ENCODE data around the gene CES5A.
"Not testable (repeated sequence)": the region's sequence is repeated elsewhere in the genome, so short reads cannot be mapped to it uniquely, and the experiment has no call there.

CES5A gene

GRCh38 chr16:55814174-55814573 lies 61.0 kb downstream of the CES5A start:
- not testable (repeated sequence) for H3K9me3 ChIP-seq (ENCODE audit: control insufficient read depth, insufficient read depth, low read depth, low read length); H3K4me3 ChIP-seq (ENCODE audit: low read depth, low read length); H3K4me1 ChIP-seq (ENCODE audit: control insufficient read depth, insufficient read depth, low read length); H3K36me3 ChIP-seq (ENCODE audit: control insufficient read depth, insufficient read depth, low read length); H3K27ac ChIP-seq (ENCODE audit: low read depth, low read length); H3K9ac ChIP-seq (ENCODE audit: low read length)
- peaks cover 25% of the 10 kb centered on the region for H3K27me3 ChIP-seq (ENCODE audit: control insufficient read depth, insufficient read depth, low read length)

GRCh38 chr16:55813730-55814129 lies 61.4 kb downstream of the CES5A start:
- not testable (repeated sequence) for H3K27ac ChIP-seq (ENCODE audit: low read depth, low read length); H3K4me3 ChIP-seq (ENCODE audit: low read depth, low read length)

GRCh38 chr16:55812951-55813350 lies 62.2 kb downstream of the CES5A start:
- Histone ChIP-seq H3K36me3 (ENCODE audit: control insufficient read depth, insufficient read depth, low read length) (no peaks in the 10 kb centered on the region), H3K9me3 (ENCODE audit: control insufficient read depth, insufficient read depth, low read depth, low read length) (no peaks in the 10 kb centered on the region), H3K27ac (ENCODE audit: low read depth, low read length) (no peak overlapping the region), H3K4me3 (ENCODE audit: low read depth, low read length) (no peak overlapping the region), H3K27me3 (ENCODE audit: control insufficient read depth, insufficient read depth, low read length) (peaks cover 24% of the 10 kb centered on the region), H3K4me1 (ENCODE audit: control insufficient read depth, insufficient read depth, low read length) (no peaks in the 10 kb centered on the region; the same call in 1 of the 2 replicates), H3K9ac (ENCODE audit: low read length) (no peak overlapping the region)

More at GRCh38 chr16:55813730-55814129, 61.4 kb downstream of the CES5A start:
- H3K36me3 ChIP-seq (ENCODE audit: control insufficient read depth, insufficient read depth, low read length); H3K9ac ChIP-seq (ENCODE audit: low read length); H3K9me3 ChIP-seq (ENCODE audit: control insufficient read depth, insufficient read depth, low read depth, low read length); H3K4me1 ChIP-seq (ENCODE audit: control insufficient read depth, insufficient read depth, low read length): not testable (repeated sequence)
- H3K27me3 ChIP-seq (ENCODE audit: control insufficient read depth, insufficient read depth, low read length): peaks cover 26% of the 10 kb centered on the region

- Histone ChIP-seq H3K9ac (ENCODE audit: low read length) (no peak overlapping the region), H3K27ac (ENCODE audit: low read depth, low read length) (no peak overlapping the region), H3K4me1 (ENCODE audit: control insufficient read depth, insufficient read depth, low read length) (no peaks in the 10 kb centered on the region; the same call in 1 of the 2 replicates), H3K27me3 (ENCODE audit: control insufficient read depth, insufficient read depth, low read length) (peaks cover 16% of the 10 kb centered on the region), H3K36me3 (ENCODE audit: control insufficient read depth, insufficient read depth, low read length) (no peaks in the 10 kb centered on the region), H3K4me3 (ENCODE audit: low read depth, low read length) (no peak overlapping the region), H3K9me3 (ENCODE audit: control insufficient read depth, insufficient read depth, low read depth, low read length) (no peaks in the 10 kb centered on the region)
These were observed 63.4 kb downstream of the CES5A start for GRCh38 chr16:55811811-55812210.

- Histone ChIP-seq H3K9ac (ENCODE audit: low read length) (no peak overlapping the region), H3K36me3 (ENCODE audit: control insufficient read depth, insufficient read depth, low read length) (no peaks in the 10 kb centered on the region), H3K27me3 (ENCODE audit: control insufficient read depth, insufficient read depth, low read length) (peaks cover 16% of the 10 kb centered on the region), H3K27ac (ENCODE audit: low read depth, low read length) (no peak overlapping the region), H3K4me3 (ENCODE audit: low read depth, low read length) (no peak overlapping the region), H3K9me3 (ENCODE audit: control insufficient read depth, insufficient read depth, low read depth, low read length) (no peaks in the 10 kb centered on the region), H3K4me1 (ENCODE audit: control insufficient read depth, insufficient read depth, low read length) (no peaks in the 10 kb centered on the region; the same call in 1 of the 2 replicates)
These were observed 64.7 kb downstream of the CES5A start for GRCh38 chr16:55810451-55810961.

GRCh38 chr16:55809851-55810250 lies 65.3 kb downstream of the CES5A start:
- H3K9ac ChIP-seq (ENCODE audit: low read length): no peak overlapping the region
- no peaks in the 10 kb centered on the region; the same call in 1 of the 2 replicates for H3K4me1 ChIP-seq (ENCODE audit: control insufficient read depth, insufficient read depth, low read length)
- no peaks in the 10 kb centered on the region for H3K36me3 ChIP-seq (ENCODE audit: control insufficient read depth, insufficient read depth, low read length)
- H3K27ac ChIP-seq (ENCODE audit: low read depth, low read length): no peak overlapping the region
- no peaks in the 10 kb centered on the region for H3K9me3 ChIP-seq (ENCODE audit: control insufficient read depth, insufficient read depth, low read depth, low read length)
- H3K4me3 ChIP-seq (ENCODE audit: low read depth, low read length): no peak overlapping the region
- H3K27me3 ChIP-seq (ENCODE audit: control insufficient read depth, insufficient read depth, low read length): peaks cover 16% of the 10 kb centered on the region

- H3K4me3 ChIP-seq (ENCODE audit: low read depth, low read length): no peak overlapping the region
- no peaks in the 10 kb centered on the region for H3K9me3 ChIP-seq (ENCODE audit: control insufficient read depth, insufficient read depth, low read depth, low read length)
- H3K27me3 ChIP-seq (ENCODE audit: control insufficient read depth, insufficient read depth, low read length): peaks cover 16% of the 10 kb centered on the region
- no peak overlapping the region for H3K27ac ChIP-seq (ENCODE audit: low read depth, low read length)
- no peaks in the 10 kb centered on the region for H3K36me3 ChIP-seq (ENCODE audit: control insufficient read depth, insufficient read depth, low read length)
- H3K9ac ChIP-seq (ENCODE audit: low read length): no peak overlapping the region
- no peaks in the 10 kb centered on the region; the same call in 1 of the 2 replicates for H3K4me1 ChIP-seq (ENCODE audit: control insufficient read depth, insufficient read depth, low read length)
These were observed 65.8 kb downstream of the CES5A start for GRCh38 chr16:55809386-55809785.

- H3K9ac ChIP-seq (ENCODE audit: low read length); H3K9me3 ChIP-seq (ENCODE audit: control insufficient read depth, insufficient read depth, low read depth, low read length); H3K27ac ChIP-seq (ENCODE audit: low read depth, low read length); H3K4me3 ChIP-seq (ENCODE audit: low read depth, low read length); H3K36me3 ChIP-seq (ENCODE audit: control insufficient read depth, insufficient read depth, low read length); H3K4me1 ChIP-seq (ENCODE audit: control insufficient read depth, insufficient read depth, low read length): not testable (repeated sequence)
- peaks cover 16% of the 10 kb centered on the region for H3K27me3 ChIP-seq (ENCODE audit: control insufficient read depth, insufficient read depth, low read length)
These were observed 66.9 kb downstream of the CES5A start for GRCh38 chr16:55808286-55808685.

GRCh38 chr16:55805104-55805503 lies 70.1 kb downstream of the CES5A start:
- H3K4me3 ChIP-seq (ENCODE audit: low read depth, low read length); H3K27ac ChIP-seq (ENCODE audit: low read depth, low read length); H3K27me3 ChIP-seq (ENCODE audit: control insufficient read depth, insufficient read depth, low read length); H3K4me1 ChIP-seq (ENCODE audit: control insufficient read depth, insufficient read depth, low read length); H3K36me3 ChIP-seq (ENCODE audit: control insufficient read depth, insufficient read depth, low read length); H3K9me3 ChIP-seq (ENCODE audit: control insufficient read depth, insufficient read depth, low read depth, low read length); H3K9ac ChIP-seq (ENCODE audit: low read length): not testable (repeated sequence)

GRCh38 chr16:55803681-55804080 lies 71.5 kb downstream of the CES5A start:
- not testable (repeated sequence) for H3K9me3 ChIP-seq (ENCODE audit: control insufficient read depth, insufficient read depth, low read depth, low read length); H3K4me3 ChIP-seq (ENCODE audit: low read depth, low read length); H3K27me3 ChIP-seq (ENCODE audit: control insufficient read depth, insufficient read depth, low read length); H3K36me3 ChIP-seq (ENCODE audit: control insufficient read depth, insufficient read depth, low read length); H3K27ac ChIP-seq (ENCODE audit: low read depth, low read length); H3K9ac ChIP-seq (ENCODE audit: low read length); H3K4me1 ChIP-seq (ENCODE audit: control insufficient read depth, insufficient read depth, low read length)

Measured in HUES6 (cell line).